Mucosa of rectum (tissue), 2 donors: Measurements from ENCODE around the gene DAPP1.
"Not testable (repeated sequence)": the region's sequence is repeated elsewhere in the genome, so short reads cannot be mapped to it uniquely, and the experiment has no call there.

ENCODE experiments used
- H3K27ac ChIP-seq, 2 donors: one replicate each; pipeline ENCODE4 v1.7.0; 2013; ENCODE audit warnings: inconsistent platforms in 2 of 2, low read depth in 2 of 2, low read length in 2 of 2
- H3K27me3 ChIP-seq, 2 donors: one replicate each; pipeline ENCODE4 v1.7.0; 2013; ENCODE audit warnings: low read length in 2 of 2; ENCODE audit not compliant: control insufficient read depth in 2 of 2, insufficient read depth in 2 of 2
- H3K36me3 ChIP-seq, 2 donors: one replicate each; pipeline ENCODE4 v1.7.0; 2013; ENCODE audit warnings: low read length in 2 of 2; ENCODE audit not compliant: control insufficient read depth in 2 of 2, insufficient read depth in 2 of 2
- H3K4me1 ChIP-seq, 2 donors: one replicate each; pipeline ENCODE4 v1.7.0; 2013; ENCODE audit warnings: low read length in 2 of 2, mild to moderate bottlenecking in 1 of 2; ENCODE audit not compliant: control insufficient read depth in 2 of 2, insufficient read depth in 2 of 2
- H3K4me3 ChIP-seq, 2 donors: one replicate each; pipeline ENCODE4 v1.7.0; 2013; ENCODE audit warnings: low read length in 2 of 2
- H3K9ac ChIP-seq, 2 donors: one replicate each; pipeline ENCODE4 v1.7.0; 2013; ENCODE audit warnings: low read length in 2 of 2, low read depth in 1 of 2, mild to moderate bottlenecking in 1 of 2
- H3K9me3 ChIP-seq, 2 donors: one replicate each; pipeline ENCODE4 v1.7.0; 2013; ENCODE audit warnings: low read length in 2 of 2; ENCODE audit not compliant: control insufficient read depth in 2 of 2
- donor health status: healthy.
- donor health status: Normal muscosa, but diverticular disease.

DAPP1 gene

DNA sequence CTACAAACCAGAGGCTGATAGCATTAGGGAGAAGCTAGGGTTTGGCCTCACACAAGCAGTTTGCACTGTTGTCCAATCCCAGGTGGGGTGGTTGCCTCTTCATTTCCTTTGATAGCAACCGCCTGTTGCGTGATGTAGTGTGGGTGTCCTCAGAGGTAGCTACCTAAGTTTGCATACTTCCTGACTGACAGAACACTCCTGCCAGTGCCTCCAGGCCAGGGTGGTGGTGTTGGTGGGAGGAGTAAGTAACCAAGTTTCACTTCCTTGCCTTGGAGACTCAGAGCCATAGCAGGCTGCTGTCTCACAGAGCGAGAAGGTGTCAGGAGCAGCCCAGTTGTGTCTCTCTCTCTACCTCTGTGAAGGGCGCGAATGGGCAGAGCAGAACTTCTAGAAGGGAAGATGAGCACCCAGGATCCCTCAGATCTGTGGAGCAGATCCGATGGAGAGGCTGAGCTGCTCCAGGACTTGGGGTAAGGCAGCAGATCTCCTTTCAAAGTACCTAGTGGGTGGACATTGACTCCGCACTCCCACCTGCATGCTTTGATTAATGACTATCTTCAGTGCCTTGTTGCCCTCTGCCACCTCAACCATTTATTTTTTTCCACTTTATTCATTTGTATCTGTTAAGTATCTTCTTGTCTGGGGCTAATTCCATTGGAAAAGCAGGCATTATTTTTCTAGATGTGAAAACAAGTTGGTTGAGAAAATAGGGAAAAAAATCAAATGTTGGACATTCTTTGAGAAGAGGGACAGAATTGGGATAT, at the start of gene DAPP1:
DAPP1 (plus strand) TSS at position 283 of the 764 bp plus-strand sequence; CDS start at position 370, 87 bp downstream.
- Histone ChIP-seq H3K27ac (peak within 1 kb of the TSS; percentile 38 to 84), H3K9ac (peak within 1 kb of the TSS; percentile 32 to 52), H3K36me3 (no peaks in the 10 kb centered on the region), H3K27me3 (no peaks in the 10 kb centered on the region), H3K4me3 (peak within 1 kb of the TSS; percentile 61 to 76), H3K9me3 (no peaks in the 10 kb centered on the region), H3K4me1 (peaks cover 13 to 14% of the 10 kb centered on the region in 2 donors)

GRCh38 chr4:99770842-99771241, 45.8 kb upstream of the DAPP1 start:
- not testable (repeated sequence) for H3K4me1 ChIP-seq, H3K9me3 ChIP-seq, H3K9ac ChIP-seq, H3K4me3 ChIP-seq, H3K27me3 ChIP-seq, H3K27ac ChIP-seq, H3K36me3 ChIP-seq

DNA sequence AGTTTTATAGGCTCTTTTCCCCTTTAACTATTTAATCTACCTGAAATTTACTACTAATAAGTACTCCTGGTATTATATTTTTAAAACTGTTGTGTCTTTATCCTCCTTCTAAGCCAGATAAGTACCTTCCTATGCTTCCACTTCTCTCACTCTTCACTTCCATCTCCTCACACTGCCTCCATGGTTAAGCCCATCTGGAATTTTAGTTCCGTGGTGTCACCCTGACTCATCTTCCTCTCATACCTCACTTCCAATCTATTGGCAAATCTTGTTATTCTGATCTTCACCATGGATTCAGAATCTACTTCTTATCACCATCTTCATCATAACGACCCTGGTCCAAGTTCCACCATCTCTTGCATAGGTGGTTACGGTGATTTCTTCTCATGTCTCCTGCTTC, 32.7 kb upstream of the DAPP1 start:
- Histone ChIP-seq H3K36me3 (no peaks in the 10 kb centered on the region), H3K9me3 (no peaks in the 10 kb centered on the region), H3K4me3 (no peak overlapping the region), H3K27me3 (no peaks in the 10 kb centered on the region), H3K27ac (no peak overlapping the region), H3K4me1 (no peaks in the 10 kb centered on the region), H3K9ac (no peak overlapping the region)

GRCh38 chr4:99784842-99785241, 31.8 kb upstream of the DAPP1 start:
- Histone ChIP-seq H3K9ac (no peak overlapping the region), H3K36me3 (no peaks in the 10 kb centered on the region), H3K27me3 (no peaks in the 10 kb centered on the region), H3K4me3 (no peak overlapping the region), H3K4me1 (no peaks in the 10 kb centered on the region), H3K27ac (no peak overlapping the region), H3K9me3 (no peaks in the 10 kb centered on the region)

DNA sequence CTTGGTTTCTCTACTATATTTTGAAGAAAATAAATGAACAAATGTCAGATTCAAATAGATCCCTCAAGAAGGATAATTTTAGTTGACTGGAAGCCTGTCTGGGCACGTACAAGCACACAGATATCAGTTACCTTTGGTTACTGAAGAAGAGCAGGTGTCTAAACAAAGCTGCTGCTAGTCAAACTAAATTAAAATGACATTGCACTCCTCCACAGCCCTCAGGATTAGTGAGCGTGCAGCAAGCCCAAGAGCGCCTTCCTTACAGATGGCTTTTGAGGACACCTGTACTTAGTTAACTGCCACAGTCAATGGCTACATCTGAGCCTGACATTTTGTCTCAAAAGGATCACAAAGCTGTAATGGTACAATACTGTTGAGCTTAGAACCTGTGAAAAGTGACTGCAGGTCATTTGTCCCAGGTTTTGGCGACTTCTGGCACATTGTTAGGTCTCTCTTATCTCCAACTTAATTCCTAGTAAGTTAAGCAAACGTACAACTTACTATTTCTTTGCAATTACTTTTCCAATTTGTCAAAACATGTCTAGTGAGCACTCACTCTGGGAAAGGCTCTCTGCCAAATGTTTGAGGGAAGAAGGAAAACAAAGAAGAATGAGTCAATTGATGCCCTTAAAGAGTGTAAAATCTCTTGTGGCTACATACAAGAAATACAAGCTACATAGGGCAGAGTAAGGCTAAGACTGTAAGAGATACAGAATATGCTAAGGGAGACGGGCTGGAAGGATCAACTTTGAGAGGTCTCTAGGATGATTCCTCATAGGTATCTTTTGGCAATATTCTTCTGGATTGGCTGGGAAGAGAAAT, 25.6 kb upstream of the DAPP1 start:
- H3K27ac ChIP-seq: no peak overlapping the region
- H3K9me3 ChIP-seq: no peaks in the 10 kb centered on the region
- no peaks in the 10 kb centered on the region for H3K27me3 ChIP-seq
- H3K36me3 ChIP-seq: no peaks in the 10 kb centered on the region
- H3K9ac ChIP-seq: no peak overlapping the region
- no peak overlapping the region for H3K4me3 ChIP-seq
- H3K4me1 ChIP-seq: no peaks in the 10 kb centered on the region

DNA sequence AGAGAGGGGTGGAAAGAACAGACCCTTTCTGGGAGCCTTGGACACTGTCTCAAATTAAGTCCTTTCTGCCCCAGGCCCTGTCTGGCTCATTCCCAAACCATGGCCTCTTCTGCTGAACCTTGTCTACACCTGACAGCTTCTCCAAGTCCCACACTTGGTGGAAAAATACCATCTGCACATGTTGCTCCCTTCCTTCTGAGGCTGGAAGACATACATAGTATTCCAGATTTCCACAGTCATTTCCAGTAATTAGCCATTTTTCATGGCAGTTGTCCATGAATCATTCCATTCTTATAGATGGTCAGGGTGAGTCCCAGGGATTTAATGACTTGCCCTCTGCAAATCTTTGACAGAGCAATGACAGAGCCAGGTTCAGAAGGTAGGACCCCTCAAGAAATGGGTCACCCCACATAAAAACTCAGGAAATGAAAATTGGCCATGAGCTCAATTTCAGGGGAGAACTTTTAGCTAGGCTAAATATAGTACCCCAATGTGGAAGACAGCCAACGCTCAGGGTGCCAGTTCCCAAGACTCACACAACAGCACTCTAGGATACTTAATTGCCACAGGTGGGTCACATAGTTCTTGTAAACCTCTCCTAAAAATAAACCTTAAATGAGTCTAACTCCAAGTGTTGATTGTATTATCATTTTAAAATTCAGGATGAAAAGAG, 16.2 kb upstream of the DAPP1 start:
- Histone ChIP-seq H3K4me3 (no peak overlapping the region), H3K36me3 (no peaks in the 10 kb centered on the region), H3K9me3 (no peaks in the 10 kb centered on the region), H3K27ac (no peak overlapping the region), H3K4me1 (no peaks in the 10 kb centered on the region), H3K27me3 (peaks cover 0 to 5% of the 10 kb centered on the region in 2 donors), H3K9ac (no peak overlapping the region)

GRCh38 chr4:99801005-99801699, 15.5 kb upstream of the DAPP1 start:
- Histone ChIP-seq H3K9me3 (no peaks in the 10 kb centered on the region), H3K27me3 (peaks cover 0 to 5% of the 10 kb centered on the region in 2 donors), H3K9ac (no peak overlapping the region), H3K4me3 (no peak overlapping the region), H3K27ac (no peak overlapping the region), H3K4me1 (no peaks in the 10 kb centered on the region), H3K36me3 (no peaks in the 10 kb centered on the region)

DNA sequence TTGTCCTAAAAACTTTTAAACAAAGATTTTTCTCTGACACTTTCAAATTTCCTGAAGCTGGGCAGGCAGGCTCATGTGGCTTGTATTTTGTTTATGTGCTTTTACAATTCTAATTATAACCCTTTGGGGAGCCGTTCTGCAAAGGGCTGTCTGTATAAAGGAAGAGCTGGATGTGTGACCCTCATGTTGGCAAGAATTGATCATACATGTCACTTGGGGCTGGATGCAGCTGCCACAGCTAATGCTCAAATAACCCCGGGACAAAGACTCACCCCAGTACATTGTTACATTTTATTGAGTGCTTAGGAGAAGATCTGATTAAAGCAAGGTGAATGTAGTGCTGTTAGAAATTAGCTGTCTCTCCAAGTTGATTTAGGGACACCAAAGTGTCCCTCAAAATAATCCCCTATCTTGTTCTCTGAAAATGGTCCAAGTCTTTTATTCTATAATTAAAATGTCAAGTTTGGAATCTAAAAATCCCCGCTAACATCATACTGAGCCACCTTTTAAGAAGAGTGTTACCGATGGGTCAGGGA, 13.0 kb upstream of the DAPP1 start:
- Histone ChIP-seq H3K36me3 (no peaks in the 10 kb centered on the region), H3K9ac (no peak overlapping the region), H3K9me3 (no peaks in the 10 kb centered on the region), H3K27me3 (peaks cover 0 to 2% of the 10 kb centered on the region in 2 donors), H3K27ac (no peak overlapping the region), H3K4me3 (no peak overlapping the region), H3K4me1 (no peaks in the 10 kb centered on the region)

DNA sequence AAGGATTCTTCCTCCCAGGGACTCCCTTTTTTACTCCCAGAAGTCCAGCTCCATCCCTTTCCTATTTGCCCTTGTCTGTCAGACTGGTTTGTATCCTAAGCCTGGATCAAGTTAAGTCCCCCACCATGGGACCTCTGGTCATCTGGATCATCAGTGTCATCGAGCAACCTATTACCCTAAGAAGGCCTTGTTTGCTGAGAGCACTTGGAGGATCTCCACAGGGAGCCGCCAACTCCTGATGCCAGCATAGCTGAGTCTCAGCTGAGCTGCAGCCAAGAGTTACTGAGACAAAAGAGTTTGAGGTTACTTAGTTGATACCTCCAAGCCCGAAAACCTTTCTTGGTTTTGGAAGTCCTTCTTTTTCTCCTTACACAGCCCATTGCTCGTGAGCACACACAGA, 10.1 kb upstream of the DAPP1 start:
- no peaks in the 10 kb centered on the region for H3K9me3 ChIP-seq
- no peak overlapping the region for H3K4me3 ChIP-seq
- H3K4me1 ChIP-seq: no peaks in the 10 kb centered on the region
- peaks cover 0 to 2% of the 10 kb centered on the region in 2 donors for H3K27me3 ChIP-seq
- H3K36me3 ChIP-seq: no peaks in the 10 kb centered on the region
- no peak overlapping the region for H3K9ac ChIP-seq
- H3K27ac ChIP-seq: no peak overlapping the region
